NB4 (cell line): Measurements from ENCODE around the gene MRPL17.

Experiments
- MYC ChIP-seq: IDR thresholded peaks from 2 replicates; pipeline ENCODE4 v1.6.1; 2011; ENCODE audit warnings: low read depth, low read length
- POLR2A ChIP-seq: IDR thresholded peaks from 2 replicates; pipeline ENCODE4 v1.6.1; 2011; ENCODE audit warnings: mild to moderate bottlenecking; ENCODE audit not compliant: insufficient read length; ENCODE audit errors: extremely low read depth
- TF ChIP-seq, protein P1 (sequence below): IDR thresholded peaks from 2 replicates; pipeline ENCODE4 v1.6.1; 2011; ENCODE audit warnings: low read depth, low read length
- TF ChIP-seq, protein P2 (sequence below): IDR thresholded peaks from one replicate; pipeline ENCODE4 v1.5.1; 2012; ENCODE audit warnings: low read depth, low read length

DNA sequence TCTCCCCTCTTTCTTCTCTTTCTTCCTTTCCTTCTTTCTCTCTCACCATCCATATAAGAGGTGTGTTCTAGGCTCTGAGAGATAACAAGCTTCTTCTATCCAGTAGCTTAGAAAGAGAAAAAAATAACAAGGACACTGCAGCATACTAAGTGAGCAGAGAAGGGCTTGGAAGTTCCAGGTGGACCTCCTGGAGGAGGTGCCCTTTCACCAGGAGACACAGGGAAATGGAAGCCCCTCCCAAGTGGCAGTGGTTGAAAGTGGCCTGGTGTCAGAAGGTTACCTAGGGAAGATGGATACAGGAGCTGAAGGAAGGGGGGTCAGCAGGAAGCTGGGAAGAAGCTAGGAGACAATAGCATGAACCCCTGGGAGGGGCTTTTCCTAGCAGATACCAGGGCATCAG lies 33.0 kb downstream of the MRPL17 start:
- TF ChIP-seq, protein P1, sequence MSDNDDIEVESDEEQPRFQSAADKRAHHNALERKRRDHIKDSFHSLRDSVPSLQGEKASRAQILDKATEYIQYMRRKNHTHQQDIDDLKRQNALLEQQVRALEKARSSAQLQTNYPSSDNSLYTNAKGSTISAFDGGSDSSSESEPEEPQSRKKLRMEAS = no peak
- TF ChIP-seq POLR2A (no peak), MYC (no peak)
- TF ChIP-seq, protein P2, sequence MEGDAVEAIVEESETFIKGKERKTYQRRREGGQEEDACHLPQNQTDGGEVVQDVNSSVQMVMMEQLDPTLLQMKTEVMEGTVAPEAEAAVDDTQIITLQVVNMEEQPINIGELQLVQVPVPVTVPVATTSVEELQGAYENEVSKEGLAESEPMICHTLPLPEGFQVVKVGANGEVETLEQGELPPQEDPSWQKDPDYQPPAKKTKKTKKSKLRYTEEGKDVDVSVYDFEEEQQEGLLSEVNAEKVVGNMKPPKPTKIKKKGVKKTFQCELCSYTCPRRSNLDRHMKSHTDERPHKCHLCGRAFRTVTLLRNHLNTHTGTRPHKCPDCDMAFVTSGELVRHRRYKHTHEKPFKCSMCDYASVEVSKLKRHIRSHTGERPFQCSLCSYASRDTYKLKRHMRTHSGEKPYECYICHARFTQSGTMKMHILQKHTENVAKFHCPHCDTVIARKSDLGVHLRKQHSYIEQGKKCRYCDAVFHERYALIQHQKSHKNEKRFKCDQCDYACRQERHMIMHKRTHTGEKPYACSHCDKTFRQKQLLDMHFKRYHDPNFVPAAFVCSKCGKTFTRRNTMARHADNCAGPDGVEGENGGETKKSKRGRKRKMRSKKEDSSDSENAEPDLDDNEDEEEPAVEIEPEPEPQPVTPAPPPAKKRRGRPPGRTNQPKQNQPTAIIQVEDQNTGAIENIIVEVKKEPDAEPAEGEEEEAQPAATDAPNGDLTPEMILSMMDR = no peak
